GM21528 (cell line): Measurements from ENCODE around the gene C3orf70.

Source experiments
- ATAC-seq: cut with Tn5 transposase; IDR thresholded peaks from one replicate; pipeline ENCODE4 v1.9.1; 2021; ENCODE audit warnings: mild to moderate bottlenecking, moderate library complexity; ENCODE audit not compliant: unreplicated experiment, low FRiP score

Gene C3orf70

DNA sequence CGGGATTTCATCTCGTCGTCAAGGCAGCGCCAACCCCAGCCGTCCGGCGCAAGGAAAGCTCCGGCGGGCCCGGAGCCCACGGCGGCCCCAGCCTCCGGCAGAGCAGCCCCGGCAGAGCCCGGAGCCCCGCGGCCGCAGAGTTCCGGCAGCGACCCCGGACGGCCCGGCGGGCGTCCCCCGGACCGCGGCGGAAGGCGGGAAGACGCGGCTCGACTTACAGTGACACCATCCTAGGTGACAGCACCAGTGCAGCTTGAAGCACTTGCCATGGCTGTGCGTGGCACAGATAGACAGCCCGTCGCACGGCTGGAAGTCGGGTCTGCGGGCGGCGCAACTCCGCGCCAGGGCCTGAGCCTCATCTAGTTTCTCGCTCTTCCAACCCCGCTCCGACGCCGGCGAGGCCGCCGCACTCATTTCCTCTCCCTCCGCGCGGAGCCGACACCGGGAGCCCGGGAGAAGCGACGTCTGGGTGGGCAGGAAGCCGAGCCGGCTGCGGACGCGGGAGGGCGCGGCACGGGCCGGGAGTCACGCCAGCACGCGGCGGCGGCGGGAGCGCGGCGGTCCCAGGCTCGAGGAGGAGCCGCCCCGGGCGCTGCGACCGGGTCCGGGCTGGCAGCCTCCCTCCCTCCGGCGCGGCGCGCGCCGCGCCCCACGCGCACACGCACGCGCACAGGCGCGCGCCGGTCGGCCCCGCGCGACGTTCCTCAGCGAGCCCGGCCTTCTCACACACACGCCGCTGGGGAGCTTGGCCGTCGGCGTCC, at the start of gene C3orf70:
Gene C3orf70, minus strand, starts transcription at position 651 of the 761 bp plus-strand sequence. Its CDS starts 237 bp downstream, at position 414.
- no peak for ATAC-seq

GRCh38 chr3:185200639-185201038, 47.8 kb upstream of the C3orf70 start:
- ATAC-seq = no peak

GRCh38 chr3:185199671-185200070, 46.8 kb upstream of the C3orf70 start:
- ATAC-seq = no peak

GRCh38 chr3:185199206-185199605, 46.3 kb upstream of the C3orf70 start:
- ATAC-seq = no peak

DNA sequence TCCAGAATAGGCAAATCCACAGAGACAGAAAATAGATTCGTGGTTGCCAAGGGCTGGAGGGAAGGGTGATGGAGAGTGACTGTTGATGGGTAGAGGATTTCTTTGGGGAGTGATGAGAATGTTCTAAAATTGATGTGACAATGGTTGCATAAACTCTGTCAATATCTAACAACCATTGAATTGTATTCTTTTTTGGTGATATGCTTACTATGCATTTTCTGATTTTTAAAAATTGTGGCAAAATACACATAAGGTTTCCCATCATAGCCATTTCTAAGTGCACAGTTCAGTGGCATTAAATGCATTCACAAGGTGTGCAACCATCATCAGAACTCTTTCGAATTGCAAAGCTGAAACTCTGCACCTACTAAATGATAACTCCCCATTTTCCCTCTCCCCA, 44.2 kb upstream of the C3orf70 start:
- ATAC-seq = no peak

- no peak for ATAC-seq
Observed at GRCh38 chr3:185195652-185196051, 42.8 kb upstream of the C3orf70 start.

DNA sequence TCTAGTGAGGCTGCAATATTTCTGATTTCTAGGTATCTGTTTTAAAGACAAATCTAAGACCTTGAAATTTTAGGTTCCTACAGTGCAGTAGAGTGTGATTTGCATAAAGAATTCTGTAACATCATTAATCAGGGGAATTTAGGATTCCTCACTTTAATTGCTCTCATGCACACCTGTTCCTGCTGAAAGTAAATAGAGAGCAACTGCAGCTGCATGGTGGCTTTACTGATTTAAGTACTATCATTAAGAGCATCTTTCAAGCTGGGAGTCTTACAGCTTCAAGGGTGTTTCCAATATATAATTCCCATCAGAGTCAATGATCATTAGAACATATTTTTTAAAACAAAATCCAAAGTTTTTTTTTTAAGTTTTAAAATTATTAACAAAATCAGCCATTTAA, 36.0 kb upstream of the C3orf70 start:
- no peak for ATAC-seq

DNA sequence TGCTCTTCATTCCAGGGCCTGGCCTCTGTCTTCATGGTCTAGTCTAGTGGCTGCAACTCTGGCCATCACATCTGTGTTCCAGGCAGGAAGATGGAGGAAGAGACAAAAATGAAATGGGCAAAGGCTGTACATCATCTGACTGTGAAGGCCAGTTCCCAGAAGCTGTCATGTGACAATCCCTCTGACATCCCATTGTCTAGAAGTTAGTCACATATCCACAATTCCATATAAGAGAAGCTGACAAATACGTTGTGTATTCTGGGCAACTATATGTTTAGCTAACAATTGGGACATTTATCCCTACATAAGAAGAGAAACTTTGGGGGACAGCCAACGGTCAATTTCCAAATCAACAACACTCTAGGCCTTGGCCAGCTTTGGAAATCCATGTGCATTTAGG, 34.5 kb upstream of the C3orf70 start:
- ATAC-seq = no peak

DNA sequence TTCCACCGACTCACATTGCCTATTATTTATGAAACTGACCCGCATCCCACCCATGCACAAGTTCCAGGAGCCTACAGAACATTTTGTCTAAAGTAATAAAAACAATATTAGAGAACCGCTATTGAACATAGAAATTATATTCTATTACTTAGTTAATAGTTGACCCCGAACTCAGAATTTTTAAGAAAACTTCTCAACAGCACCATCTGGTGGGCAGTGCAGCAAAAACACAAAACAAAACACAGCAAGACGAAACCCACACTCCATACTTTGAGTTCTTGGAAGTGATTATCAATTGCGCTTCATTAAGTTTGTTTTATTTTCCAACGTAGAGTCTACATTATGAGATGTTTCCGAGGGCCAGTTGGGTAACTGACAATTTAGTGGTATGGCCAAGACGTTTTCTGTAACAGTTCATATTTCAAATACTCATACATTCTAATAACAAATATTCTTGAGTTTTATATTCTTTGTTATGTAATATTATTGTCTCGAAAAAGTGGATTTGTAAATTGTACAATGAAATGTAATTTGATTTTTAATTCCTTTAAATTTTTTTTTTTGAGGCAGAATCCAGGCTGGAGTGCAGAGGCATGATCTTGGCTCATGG, 24.0 kb upstream of the C3orf70 start:
- no peak for ATAC-seq

DNA sequence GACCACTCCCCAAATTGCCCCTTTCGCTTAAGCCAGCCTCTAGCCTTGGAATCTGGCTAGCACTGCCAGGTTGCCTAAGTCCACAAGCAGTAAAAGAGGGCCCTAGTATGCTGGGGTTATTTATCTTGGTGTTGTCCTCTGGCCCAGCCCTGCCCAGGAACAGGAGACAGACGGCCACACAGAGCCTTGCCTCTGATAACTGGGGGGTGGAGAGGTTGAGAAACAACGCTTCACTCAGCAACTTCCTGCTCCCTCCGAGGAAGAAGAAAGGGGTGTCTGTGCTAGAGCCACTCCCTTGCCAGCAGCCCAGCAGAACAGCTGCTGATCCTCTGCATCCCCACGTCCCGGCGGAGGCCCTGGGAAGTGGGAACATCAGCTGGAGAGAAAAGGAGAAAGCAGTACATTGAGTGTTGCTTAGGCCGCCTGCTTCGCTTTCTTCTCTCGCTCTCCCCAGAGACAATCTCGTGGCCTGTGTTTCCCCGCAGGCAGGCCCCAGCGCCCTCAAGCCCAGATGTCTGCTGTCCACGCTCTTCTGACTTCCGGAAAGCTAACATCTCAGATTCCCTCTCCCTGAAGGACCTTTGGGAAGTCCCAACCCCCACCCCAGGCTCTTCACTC, 22.6 kb upstream of the C3orf70 start:
- peak; percentile 64 for ATAC-seq

DNA sequence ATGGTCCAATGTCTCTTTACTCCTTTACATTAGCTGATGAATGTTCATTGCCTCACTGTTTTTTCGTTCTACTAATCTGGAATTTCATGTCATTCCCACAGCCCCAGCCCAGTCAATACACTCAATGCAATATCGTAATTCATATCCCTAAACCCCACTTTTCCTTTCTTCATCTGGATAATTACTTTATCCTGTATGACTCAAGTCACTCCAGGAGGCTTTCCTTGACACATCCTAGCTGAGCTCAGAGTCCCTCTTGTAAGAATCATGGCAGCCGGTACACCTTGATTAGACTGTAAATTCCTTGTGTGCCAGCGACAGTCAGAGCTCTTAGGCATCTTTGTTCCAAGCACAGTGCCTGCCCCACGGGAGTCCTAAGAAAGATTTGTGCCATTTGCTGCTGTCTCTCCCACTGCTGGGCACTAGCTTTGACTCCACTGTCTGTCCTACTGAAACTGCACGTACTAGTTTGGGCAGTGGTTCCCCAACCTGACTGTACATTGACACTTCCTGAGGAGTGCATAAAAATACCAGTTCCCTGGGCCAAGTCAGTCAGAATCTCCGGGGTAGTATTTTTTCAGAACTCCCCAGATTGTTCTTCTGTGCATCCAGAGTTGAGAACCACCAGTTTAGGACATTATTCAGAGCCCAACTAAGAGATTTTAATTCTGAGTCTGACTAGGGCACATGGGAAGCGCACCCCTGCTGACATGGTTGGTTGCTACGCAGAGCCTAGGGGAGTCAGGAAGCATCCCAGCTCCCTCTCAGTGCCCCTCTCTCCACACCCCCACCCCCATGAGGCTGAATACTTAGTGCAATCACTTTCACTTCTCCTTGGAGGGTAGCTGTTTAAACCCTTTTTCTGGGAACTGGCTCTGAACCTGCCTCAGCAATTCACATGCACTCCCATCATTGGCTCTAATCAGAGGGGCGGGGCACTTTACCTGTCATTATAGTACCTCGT, 19.5 kb upstream of the C3orf70 start:
- ATAC-seq = no peak

GRCh38 chr3:185164428-185165217, 11.8 kb upstream of the C3orf70 start:
- ATAC-seq = no peak

DNA sequence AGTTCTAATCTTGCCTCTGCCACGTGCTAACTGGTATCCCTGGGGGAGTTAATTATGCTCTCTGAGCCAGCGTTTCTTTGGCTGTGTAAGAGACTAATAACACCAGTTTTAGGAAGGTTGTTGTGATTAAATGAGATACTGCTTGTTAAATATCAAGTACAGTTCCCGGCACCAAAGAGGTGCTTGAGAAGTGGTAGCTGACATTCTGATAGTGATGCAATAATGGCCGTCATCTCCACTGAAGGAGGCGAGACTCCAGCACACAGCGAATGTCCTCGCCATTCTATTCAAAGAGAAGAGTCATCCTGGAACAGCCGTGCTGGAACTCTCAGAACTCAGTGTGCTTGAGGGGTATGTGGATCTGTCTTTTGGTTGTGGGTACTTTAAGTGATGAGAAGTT, 9.8 kb upstream of the C3orf70 start:
- ATAC-seq = no peak

DNA sequence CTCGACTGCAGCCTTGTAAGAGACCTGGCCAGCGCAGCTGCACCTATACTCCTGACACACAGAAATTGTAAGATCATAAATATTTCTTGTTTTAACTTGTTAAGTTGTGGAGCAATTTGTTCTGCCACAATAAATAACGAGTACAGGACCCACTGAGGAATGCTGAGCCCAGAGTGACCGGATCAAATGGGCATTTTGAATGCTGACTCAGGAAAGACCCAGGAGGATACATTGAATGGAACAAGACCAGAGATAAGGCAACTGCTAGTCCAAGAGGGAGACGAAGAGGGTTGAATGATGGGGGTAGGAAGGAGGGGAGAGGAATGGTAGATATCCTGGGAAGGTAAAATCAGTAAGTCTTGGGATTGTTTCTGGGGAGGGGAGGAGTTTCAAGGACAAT, 8.9 kb upstream of the C3orf70 start:
- ATAC-seq = no peak

- ATAC-seq = no peak
Observed at GRCh38 chr3:185157347-185157746, 4.5 kb upstream of the C3orf70 start.

DNA sequence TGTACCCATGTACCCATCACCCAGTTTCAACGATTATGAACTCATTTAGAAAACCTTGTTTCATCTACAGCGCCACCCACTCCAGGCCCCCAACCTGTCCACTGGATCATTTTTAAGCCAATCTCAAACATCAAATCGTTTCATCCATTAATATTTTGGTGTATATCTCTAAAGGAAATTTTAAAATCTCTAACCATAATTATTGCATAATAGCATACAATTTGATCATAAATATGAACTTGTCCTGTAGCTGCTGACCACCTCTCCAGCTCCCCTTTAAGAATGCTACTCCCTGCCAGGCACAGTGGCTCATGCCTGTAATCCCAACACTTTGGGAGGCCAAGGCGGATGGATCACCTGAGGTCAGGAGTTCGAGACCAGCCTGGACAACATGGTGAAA, 2.8 kb upstream of the C3orf70 start:
- no peak for ATAC-seq

- no peak for ATAC-seq
Observed at GRCh38 chr3:185153861-185154629, 1.2 kb upstream of the C3orf70 start.

DNA sequence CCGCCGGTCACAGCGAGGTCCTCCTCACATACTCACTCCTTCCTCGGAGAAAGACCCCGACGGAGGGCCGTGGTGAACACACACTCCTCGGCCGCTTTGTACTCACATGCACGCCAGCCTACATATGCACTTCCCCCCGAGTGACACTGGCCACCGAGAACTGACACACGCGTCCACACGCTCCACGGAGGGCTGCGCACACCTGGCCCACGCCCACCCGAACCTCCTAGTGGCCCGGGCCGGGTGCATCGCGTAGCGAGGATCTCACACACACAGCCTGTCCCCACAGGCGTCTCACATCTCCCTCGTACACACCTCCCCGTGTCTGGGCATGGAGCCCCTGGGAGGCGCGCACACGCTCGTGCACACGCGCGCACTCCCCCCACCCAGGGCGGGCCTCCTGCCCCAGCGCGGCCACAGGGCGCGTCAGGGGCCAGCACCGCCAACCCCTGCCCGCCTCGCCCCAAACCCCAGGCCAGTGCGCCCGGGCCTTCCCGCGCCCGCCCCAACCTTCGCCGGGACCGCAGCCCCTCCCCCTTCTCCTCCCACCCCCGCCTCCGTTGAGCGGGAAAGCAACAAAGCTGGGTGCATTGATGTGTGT, 411 bp upstream of the C3orf70 start:
- no peak for ATAC-seq

DNA sequence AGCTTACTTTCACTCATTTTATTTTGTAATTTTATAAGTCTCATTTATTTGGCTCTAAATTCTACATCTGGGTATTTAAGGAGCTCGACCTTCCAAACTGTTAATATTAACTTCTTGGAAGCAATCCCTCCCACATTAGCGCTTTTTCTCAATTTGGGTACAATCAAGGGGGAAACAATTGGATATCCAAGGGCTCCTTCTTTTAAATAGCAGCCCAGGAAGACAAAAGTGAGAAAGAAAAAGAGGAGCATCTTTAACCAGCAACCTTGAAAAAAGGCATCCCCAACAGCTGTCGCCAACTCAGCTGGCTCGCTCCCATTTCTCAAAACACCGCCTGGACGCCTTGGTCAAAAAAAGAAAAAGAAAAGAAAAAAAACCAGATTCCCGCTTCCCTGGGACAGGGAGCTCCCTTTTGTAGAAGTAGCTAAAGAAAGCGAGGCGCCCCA, 873 bp downstream of the C3orf70 start:
- no peak for ATAC-seq
